ENCODE measurements around the gene NKAIN4. TPM values are rescaled to one million over a fixed set of nuclear protein-coding genes. Genes with fewer than 3 reads are reported as not detected.

The NKAIN4 gene
- total RNA-seq, 1 experiment from 2014 or later: not detected

DNA sequence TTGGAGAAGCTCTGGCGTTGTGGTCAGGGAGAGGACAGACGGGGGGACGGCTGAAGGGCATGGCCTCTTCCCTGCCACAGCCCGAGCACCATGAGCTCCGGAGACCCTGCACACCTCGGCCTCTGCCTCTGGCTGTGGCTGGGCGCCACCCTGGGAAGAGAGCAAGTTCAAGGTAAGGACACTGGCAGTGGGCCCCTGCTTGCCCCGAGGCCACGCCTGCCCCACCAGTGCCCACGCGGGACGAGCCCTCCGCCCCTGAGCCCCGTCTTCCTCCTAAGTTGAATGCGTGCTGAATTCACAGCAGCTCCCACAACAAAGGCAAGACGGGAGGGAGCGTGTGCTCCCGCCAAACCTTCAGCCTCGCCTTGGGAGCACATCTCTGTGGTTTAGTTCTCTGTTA is 40.8 kb upstream of the NKAIN4 start:
- Histone ChIP-seq H3F3A (ENCODE audit: insufficient read depth, low read depth) (no peaks in the 10 kb centered on the region), H3K9me2 (ENCODE audit: insufficient read depth) (no peaks in the 10 kb centered on the region), H3K9me3 (ENCODE audit: insufficient read depth, low read depth) (no peaks in the 10 kb centered on the region), H3K4me2 (no peak overlapping the region), H3K27me3 (ENCODE audit: insufficient read depth, low read depth) (peaks cover 57% of the 10 kb centered on the region), H4K20me1 (ENCODE audit: insufficient read depth) (peaks cover 5% of the 10 kb centered on the region), H2AFZ (no peak overlapping the region), H3K27ac (no peak overlapping the region), H3K4me3 (no peak overlapping the region), H3K36me3 (ENCODE audit: low read depth) (no peaks in the 10 kb centered on the region), H3K4me1 (replicated peaks; ENCODE audit: insufficient read depth) (no peaks in the 10 kb centered on the region), H3K79me2 (ENCODE audit: low read depth) (no peaks in the 10 kb centered on the region)
- POLR2A ChIA-PET (ENCODE audit: unreplicated experiment): interaction anchor here (0.7 kb wide), 1 partner anchor 10 kb away, joined by 3 read pairs; no protein-coding TSS in a partner anchor
- no peak for TF ChIP-seq EZH2 (IDR thresholded peaks at IDR 0.05; ENCODE audit: low read depth)
- TF ChIP-seq CTCF (conservative IDR thresholded peaks at IDR 0.05): no peak
- DNase-seq: no peak
- no TSS peak for BruUV-seq (replicated peaks)
- intact Hi-C loops (cut with micrococcal nuclease; ENCODE audit: unreplicated experiment): no loop called here
- CTCF ChIA-PET: no interaction called here

DNA sequence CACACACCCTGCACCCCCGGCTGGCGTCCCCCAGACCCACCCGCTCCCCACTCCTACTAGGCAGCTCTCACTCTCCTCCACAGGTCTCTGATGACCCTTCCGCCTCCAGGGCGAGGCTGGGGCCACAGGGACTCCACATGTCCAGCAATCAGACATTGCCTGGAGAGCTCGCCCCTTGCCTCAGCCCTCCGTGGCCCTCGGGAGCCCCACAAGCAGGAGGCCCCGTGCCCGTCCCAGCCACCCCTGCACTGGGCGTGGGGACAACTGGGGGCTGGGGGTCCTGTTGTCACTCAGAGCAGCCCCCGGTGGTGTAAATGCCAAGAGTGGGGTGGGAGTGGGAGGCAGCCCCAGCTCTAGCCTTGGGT is 40.3 kb upstream of the NKAIN4 start:
- DNase-seq: no peak
- intact Hi-C loops (cut with micrococcal nuclease; ENCODE audit: unreplicated experiment): loop anchor here (5.0 kb wide), 1 partner anchor 72 kb away; no protein-coding TSS in a partner anchor
- TF ChIP-seq EZH2 (IDR thresholded peaks at IDR 0.05; ENCODE audit: low read depth): no peak
- no peak for TF ChIP-seq CTCF (conservative IDR thresholded peaks at IDR 0.05)
- Histone ChIP-seq H4K20me1 (ENCODE audit: insufficient read depth) (peaks cover 10% of the 10 kb centered on the region), H3K36me3 (ENCODE audit: low read depth) (no peaks in the 10 kb centered on the region), H3K27me3 (ENCODE audit: insufficient read depth, low read depth) (peaks cover 54% of the 10 kb centered on the region), H3K9me3 (ENCODE audit: insufficient read depth, low read depth) (no peaks in the 10 kb centered on the region), H2AFZ (no peak overlapping the region), H3K4me3 (no peak overlapping the region), H3K4me2 (no peak overlapping the region), H3K27ac (no peak overlapping the region), H3F3A (ENCODE audit: insufficient read depth, low read depth) (no peaks in the 10 kb centered on the region), H3K79me2 (ENCODE audit: low read depth) (no peaks in the 10 kb centered on the region), H3K9me2 (ENCODE audit: insufficient read depth) (no peaks in the 10 kb centered on the region), H3K4me1 (replicated peaks; ENCODE audit: insufficient read depth) (no peaks in the 10 kb centered on the region)
- ChIA-PET POLR2A (ENCODE audit: unreplicated experiment) (no interaction called here), CTCF (no interaction called here)
- BruUV-seq (replicated peaks): no TSS peak

DNA sequence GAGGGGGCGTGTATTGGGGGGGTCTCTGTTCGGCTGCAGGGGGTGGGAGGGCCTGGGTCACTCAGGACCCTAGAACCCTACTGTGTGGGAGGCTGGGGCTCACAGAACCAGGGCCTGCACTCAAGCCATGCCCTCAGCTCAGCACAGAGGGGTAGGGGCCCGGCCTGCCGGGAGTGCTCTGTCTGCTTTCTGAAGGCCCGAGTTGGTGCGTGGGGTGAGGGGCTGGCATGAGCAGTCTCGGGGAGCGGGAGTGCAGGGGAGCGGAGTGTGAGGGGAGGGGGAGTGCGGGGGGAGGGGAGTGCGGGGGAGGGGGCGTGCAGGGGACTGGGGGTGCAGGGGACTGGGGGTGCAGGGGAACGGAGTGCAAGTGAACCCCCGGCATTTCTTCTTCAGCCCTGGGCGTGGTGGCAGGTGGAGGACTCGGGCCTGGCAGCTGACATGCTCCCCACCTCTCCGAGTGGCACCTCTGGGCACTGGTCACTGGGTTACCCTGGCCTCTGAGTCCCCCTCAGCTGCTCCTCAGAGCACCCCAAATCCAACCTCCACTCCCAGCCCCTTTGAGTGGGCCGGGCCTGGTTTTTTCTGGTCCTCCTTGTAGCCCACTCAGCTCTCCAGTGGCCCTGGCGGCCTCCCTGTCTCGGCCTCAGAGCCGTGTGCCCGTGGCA is 39.7 kb upstream of the NKAIN4 start:
- CTCF ChIA-PET: no interaction called here
- peaks cover 48% of the 10 kb centered on the region for H3K27me3 ChIP-seq (ENCODE audit: insufficient read depth, low read depth)
- no peaks in the 10 kb centered on the region for H3K36me3 ChIP-seq (ENCODE audit: low read depth)
- intact Hi-C loops (cut with micrococcal nuclease; ENCODE audit: unreplicated experiment): loop anchor here (5.0 kb wide), 1 partner anchor 72 kb away; no protein-coding TSS in a partner anchor
- H3K79me2 ChIP-seq (ENCODE audit: low read depth): no peaks in the 10 kb centered on the region
- no peak overlapping the region for H3K4me3 ChIP-seq
- no peak for DNase-seq
- H4K20me1 ChIP-seq (ENCODE audit: insufficient read depth): peaks cover 12% of the 10 kb centered on the region
- H3K9me2 ChIP-seq (ENCODE audit: insufficient read depth): no peaks in the 10 kb centered on the region
- no peaks in the 10 kb centered on the region for H3F3A ChIP-seq (ENCODE audit: insufficient read depth, low read depth)
- no peaks in the 10 kb centered on the region for H3K9me3 ChIP-seq (ENCODE audit: insufficient read depth, low read depth)
- H2AFZ ChIP-seq: no peak overlapping the region
- POLR2A ChIA-PET (ENCODE audit: unreplicated experiment): no interaction called here
- H3K27ac ChIP-seq: no peak overlapping the region
- no TSS peak for BruUV-seq (replicated peaks)
- no peak for TF ChIP-seq EZH2 (IDR thresholded peaks at IDR 0.05; ENCODE audit: low read depth)
- TF ChIP-seq CTCF (conservative IDR thresholded peaks at IDR 0.05): no peak
- no peaks in the 10 kb centered on the region for H3K4me1 ChIP-seq (replicated peaks; ENCODE audit: insufficient read depth)
- no peak overlapping the region for H3K4me2 ChIP-seq

All from PC-9 (cell line).